AG10803 (cell line): ENCODE data around the gene GPR22.

ENCODE experiments used
- DNase-seq: peaks from one replicate; pipeline ENCODE4 v3.0.0; 2010; ENCODE audit warnings: low read depth
- H3K4me3 ChIP-seq: 2 replicates; pipeline ENCODE4 v1.5.1; 2011; ENCODE audit warnings: mild to moderate bottlenecking, low read length, control low read depth
- CTCF ChIP-seq: conservative IDR thresholded peaks from 2 replicates; pipeline ENCODE4 v1.5.1; 2011; ENCODE audit warnings: mild to moderate bottlenecking, low read length, control low read depth, inconsistent platforms

The GPR22 gene

GRCh38 chr7:107474104-107474521 is 4.3 kb downstream of the GPR22 start:
- no peak for DNase-seq
- no peak overlapping the region for H3K4me3 ChIP-seq
- no peak for TF ChIP-seq CTCF

- no peak for DNase-seq
- no peak for TF ChIP-seq CTCF
These were observed 9.4 kb downstream of the GPR22 start for GRCh38 chr7:107479303-107479702.

GRCh38 chr7:107480932-107481331 is 11.1 kb downstream of the GPR22 start:
- H3K4me3 ChIP-seq: no peak overlapping the region
- DNase-seq: no peak
- no peak for TF ChIP-seq CTCF

More at GRCh38 chr7:107479303-107479702, 9.4 kb downstream of the GPR22 start:
- no peak overlapping the region for H3K4me3 ChIP-seq

- no peak for DNase-seq
- TF ChIP-seq CTCF: no peak
- no peak overlapping the region for H3K4me3 ChIP-seq
These were observed 12.7 kb downstream of the GPR22 start for GRCh38 chr7:107482571-107482970.

- H3K4me3 ChIP-seq: no peak overlapping the region
- TF ChIP-seq CTCF: no peak
- DNase-seq: no peak
These were observed 16.2 kb downstream of the GPR22 start for GRCh38 chr7:107486041-107486440.

GRCh38 chr7:107492875-107493274 is 23.0 kb downstream of the GPR22 start:
- no peak overlapping the region for H3K4me3 ChIP-seq
- TF ChIP-seq CTCF: no peak
- DNase-seq: no peak

- no peak overlapping the region for H3K4me3 ChIP-seq
- no peak for TF ChIP-seq CTCF
- DNase-seq: no peak
These were observed 24.5 kb downstream of the GPR22 start for GRCh38 chr7:107494315-107494751.
